Left ventricle myocardium superior (tissue), 1 donor: ENCODE data around the gene KRT8. TPM values are rescaled to one million over a fixed set of nuclear protein-coding genes. Genes with fewer than 3 reads are reported as not detected.

ENCODE experiments used
- ATAC-seq: fragments of 200-7000 bp; cut with Tn5 transposase; one replicate; pipeline ENCODE4 v1.9.1; 2020; ENCODE audit warnings: mild to moderate bottlenecking, moderate library complexity
- DNase-seq: peaks from one replicate; pipeline ENCODE4 v3.0.0-alpha.2; 2020
- intact Hi-C: fragments of 100-400 bp; cut with micrococcal nuclease; formaldehyde crosslinking; loops from one replicate; pipeline ENCODE4 v1.11.0; 2022
- total RNA-seq: library from RNA; stranded (reverse); fragmentation: NEBNext Ultra II Directional; extraction: Animal tissue kit (Norgen Biotek cat#: 25700); gene quantifications from one replicate; pipeline ENCODE4 v1.2.1, GENCODE V29; 2021
- donor health status: DM: no; HTN: yes; CAD: no; lungs with severe emphysema.

KRT8 gene
- total RNA-seq, 1 donor from 2014 or later: 100 TPM

DNA sequence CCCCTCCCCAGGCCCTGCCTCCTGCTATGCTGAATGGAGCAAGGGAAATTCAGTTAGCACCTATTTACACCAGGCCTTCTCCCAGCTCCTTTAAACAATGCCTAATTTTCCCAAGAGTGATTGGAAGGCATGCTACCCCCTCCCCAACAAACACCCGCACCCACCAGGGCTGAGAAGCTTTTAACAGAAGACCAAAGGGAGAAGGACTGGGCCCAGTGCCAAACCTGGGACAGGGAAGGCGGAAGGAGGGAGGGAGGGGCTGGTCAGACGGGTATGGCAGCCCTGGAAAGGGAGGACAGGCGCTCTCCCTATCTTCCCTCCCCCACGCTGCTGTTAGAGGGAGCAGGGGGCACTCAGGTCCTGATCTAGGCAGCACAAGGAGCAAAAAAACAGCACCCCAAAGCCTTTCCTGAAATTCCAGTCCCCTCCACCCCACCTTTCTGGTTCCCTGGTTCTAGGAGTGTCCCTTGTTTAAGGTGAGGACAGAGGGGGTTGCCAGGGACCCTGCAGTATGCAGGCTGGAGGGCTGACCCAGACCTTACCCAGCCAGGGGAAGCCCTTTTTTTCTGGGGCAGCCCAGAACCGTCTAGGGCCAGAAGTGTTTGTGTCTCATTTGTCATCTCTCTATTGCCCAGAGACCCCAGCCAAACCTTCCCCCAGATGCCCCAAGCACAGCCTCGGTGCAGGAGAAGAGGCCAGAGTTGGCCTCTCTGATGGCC, 2.4 kb upstream of the KRT8 start:
- intact Hi-C loops: no loop called here
- ATAC-seq (no peak), DNase-seq (peak; percentile 44)

DNA sequence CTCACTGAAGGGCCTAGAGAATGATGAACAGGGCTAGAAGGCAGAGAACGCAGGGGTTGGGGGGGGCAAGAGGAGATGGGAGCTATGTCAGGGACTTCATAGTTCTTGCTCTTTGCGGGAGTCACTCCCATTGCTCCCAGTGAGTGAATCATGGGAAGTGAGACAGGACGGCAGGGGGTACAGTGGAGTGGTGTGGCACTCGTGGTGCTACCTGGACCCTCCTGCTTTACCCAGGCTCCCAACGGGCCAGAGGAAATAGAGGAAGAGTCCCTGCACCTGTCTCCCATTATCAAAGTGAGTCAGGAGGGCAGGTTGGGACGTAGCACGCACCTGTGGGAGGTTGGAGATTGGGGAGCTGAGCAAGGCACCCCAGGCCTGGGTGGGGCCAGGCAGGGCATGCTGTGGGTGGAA, 1.3 kb upstream of the KRT8 start:
- intact Hi-C loops: no loop called here

DNA sequence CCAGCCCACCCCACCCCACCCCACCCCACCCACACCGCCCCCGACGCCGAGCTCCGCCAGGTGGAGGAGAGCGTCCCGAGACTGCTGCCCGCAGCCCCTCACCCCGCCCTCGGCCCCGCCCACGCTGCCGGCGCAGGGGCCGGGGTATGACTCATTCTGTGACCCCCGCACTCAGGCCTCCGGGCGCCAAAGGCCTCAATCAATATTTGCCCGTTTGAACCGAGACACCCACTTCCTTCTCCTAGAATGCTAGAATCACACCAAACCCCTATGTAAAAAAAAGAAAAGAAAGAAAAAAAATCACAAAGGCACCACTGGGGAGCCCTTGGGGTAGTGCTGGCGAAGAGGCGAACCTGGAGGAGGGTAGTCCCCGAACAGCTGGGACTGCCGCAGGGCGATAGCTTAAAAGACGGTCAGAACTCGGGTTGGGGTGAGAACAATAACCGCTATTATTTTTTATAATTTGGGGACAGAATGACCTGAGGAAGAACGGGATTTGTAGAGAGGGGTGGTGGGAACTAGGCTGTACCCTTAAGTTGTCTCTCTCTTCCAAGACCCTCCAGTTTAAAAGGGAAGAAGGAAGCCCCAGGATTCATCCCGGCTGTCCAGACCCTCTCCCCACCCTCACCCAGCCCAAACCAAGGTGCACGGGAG, 894 bp downstream of the KRT8 start:
- DNase-seq (peak; percentile 62), ATAC-seq (peak; percentile 82)
- intact Hi-C loops: no loop called here

More for the DNA sequence above, 1.3 kb upstream of the KRT8 start:
- ATAC-seq (no peak), DNase-seq (no peak)

DNA sequence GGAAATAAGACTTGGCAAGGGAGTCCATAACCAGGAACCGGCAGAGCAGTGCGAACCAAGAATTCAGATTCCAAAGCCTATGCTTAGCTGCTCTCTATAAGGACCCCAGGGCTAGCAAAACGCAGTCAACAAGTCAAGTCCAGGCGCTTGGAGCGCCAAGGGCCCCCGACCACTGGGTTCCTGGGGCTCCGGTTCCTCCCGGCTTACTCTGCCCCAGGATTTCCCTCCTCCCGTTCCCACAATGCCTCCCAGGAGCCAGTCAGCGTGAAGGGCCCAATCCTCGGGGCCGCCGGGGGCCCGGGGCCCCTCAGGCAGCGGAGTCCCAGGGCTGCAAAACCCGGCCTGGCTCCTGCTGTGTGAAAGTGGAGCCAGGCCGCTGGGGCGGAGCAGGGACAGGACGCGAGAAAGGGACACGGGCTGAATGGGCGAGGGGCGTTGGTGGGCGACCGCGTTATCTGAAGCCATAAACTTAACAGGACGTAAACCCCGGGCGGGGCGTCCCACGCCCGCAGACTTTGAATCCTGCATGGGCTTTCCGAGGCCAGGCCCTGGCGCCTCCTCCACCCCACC, 1.5 kb downstream of the KRT8 start:
- intact Hi-C loops: no loop called here
- peak; percentile 92 for ATAC-seq
- peak; percentile 86 for DNase-seq

DNA sequence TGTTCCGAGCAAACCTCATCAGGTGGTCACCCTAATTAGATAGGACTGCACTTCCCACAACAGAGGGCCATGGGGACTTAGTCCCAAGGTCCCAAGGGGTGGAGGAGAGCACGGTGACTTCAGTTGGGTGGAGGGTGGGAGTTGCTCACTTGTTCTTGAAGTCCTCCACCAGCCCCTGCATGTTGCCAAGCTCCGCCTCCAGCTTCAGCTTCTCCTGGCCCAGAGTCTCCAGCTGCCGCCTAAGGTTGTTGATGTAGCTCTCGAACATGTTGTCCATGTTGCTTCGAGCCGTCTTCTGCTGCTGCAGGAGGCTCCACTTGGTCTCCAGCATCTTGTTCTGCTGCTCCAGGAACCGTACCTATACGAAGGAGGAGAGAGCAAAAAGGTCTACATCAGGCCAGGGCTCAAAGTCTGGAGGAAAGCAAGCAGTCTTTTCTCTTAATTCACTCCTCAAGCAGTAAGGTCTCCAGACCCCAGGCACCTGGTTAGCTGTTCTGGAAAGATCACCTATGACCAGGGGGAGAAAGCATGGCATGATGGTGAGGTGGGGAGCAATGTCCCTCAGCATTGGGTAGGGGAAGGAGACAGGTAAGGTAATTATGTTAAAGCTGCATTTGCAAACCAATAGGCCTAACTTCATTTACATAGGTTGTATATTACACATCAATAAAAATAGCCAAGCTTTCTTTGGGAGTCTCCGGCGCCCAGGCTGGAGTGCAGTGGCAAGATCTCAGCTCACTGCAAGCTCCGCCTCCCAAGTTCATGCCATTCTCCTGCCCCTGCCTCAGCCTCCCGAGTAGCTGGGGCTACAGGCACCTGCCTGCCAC, 2.9 kb downstream of the KRT8 start:
- intact Hi-C loops: no loop called here
- DNase-seq: no peak
- ATAC-seq: no peak

DNA sequence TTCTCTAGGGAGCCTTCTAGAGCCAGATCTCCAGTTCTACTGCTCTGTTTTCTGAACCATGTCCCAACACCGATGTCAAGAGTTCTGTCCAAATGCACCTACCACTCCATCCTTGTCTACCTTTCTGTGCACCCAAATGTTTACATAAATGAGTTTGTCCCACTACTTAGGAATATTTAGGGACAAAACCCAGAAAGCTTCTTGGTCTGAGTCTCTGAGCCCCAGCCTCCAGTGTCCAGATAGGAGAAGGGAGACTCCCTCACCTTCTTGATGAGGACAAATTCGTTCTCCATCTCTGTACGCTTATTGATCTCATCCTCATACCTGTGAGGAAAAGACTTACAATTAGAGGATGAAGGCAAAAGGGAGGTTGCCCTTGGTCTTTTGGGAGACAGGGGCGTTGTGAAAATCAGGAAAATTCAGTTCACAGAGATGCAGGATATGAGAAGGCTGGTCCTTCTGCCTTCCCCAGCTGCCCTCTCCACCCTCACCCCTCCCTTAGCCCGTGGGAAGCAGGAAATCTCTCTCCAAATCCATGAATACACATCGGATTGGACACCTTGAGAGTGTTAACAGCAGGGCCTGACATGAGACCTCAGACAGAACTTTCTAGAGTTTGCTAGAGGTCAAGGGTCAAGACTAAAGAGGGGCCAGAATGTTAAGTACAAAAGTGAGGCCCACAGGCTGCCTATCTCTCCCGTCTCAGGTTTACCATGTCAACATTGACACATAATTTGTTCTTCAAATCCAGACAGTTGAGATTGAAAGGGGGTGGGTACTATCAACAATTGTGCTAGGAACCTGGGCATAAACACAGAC, 3.8 kb downstream of the KRT8 start:
- intact Hi-C loops: no loop called here
- ATAC-seq (no peak), DNase-seq (no peak)

DNA sequence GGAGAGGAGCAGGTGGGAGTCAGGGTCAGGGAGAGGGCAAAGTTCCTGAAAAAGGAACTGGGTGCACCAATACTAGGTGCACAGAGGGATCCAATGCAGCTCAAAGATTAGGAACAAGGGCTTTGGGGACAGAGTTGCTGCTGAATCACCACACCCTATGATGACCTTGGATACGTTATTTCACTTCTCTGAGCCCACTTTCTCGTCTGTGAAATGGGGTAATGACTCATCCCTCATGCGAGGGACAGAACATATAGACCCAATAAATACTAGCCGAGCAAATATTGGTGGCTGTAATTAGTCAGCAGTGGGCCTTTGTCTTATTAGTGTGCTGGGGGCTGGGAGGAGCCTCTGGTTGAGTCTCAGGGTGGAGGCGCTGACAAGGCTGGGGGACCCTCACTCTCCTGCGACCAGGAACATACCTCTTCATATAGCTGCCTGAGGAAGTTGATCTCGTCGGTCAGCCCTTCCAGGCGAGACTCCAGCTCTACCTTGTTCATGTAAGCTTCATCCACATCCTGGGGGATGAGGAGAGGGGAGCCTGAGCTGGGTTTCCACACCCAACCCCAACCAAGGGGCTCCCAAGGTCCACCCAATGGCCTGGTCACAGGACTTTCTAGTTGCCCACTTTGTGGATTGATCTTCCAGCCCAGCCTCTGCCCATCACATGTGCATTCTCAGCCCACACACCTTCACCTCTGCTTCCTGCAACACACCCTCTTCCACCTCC, 4.5 kb downstream of the KRT8 start:
- intact Hi-C loops: no loop called here
- ATAC-seq: no peak
- DNase-seq: no peak

DNA sequence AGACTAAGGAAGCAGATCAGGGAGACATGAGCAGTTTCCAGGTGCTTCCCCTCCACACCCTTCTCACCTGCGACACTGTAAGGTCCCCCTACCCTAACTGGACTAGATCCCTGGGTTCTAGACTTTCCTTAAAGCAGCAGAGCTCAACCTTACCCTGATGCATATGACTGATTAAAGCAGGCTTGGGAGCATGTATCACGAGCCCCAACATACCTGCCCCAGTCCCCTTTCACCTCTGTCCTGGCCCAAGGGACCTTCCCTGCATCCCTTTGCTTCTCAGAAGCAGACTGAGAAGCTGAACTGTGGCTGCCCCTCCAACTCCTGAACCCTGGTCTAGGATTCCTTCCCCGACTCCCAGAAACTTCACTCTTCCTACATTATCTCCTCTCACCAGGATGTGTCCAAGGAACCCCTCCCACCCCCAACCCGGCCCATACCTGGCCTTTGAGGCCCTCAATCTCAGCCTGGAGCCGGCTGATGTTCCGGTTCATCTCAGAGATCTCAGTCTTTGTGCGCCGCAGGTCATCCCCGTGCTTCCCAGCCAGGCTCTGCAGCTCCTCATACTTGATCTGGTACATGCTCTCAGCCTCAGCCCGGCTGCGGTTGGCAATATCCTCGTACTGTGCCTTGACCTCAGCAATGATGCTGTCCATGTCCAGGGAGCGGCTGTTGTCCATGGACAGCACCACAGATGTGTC, 5.4 kb downstream of the KRT8 start:
- DNase-seq (no peak), ATAC-seq (no peak)
- intact Hi-C loops: no loop called here

DNA sequence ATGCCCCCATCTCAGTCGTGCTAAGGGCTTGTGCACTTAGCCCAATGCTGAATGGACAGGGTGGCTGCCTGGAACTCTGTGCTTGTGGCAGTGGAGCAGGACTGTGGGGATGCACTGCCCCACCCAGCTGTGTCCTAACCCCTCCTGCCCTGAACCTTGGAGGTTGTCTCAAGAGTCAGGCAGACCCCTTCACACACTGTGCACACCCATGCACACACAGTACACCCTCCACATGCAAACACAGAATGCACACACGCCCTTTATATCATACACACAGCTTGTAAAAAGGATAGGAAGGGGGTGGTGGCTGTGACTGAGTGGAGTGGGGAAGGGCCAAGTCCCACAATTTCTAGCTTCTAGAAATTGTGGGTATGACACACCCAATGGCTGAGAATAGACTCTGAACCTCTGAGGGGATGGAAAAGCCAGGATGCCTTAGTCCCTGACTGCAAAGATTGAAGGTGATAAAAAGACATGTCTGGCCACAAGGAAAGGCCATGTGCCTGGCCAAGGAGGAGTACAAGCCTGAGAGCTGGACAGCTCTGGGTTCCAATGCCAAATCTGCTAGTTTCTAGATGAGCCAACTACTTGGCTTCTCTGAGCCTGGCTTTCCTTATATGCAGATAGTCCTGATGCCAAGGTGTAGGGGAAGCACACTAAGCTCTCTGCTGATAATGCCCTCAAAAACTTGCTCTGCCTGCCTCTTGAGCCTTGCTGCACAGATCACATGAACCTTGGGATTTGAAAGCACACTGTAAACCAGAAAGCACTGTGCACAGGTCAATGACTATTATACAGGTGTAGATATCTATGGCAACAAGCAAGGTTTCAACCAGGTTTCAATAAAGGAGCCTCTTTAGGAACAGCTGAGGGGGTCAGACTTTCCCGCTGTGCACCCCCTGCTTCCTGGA, 8.4 kb downstream of the KRT8 start:
- DNase-seq: no peak
- intact Hi-C loops: no loop called here

DNA sequence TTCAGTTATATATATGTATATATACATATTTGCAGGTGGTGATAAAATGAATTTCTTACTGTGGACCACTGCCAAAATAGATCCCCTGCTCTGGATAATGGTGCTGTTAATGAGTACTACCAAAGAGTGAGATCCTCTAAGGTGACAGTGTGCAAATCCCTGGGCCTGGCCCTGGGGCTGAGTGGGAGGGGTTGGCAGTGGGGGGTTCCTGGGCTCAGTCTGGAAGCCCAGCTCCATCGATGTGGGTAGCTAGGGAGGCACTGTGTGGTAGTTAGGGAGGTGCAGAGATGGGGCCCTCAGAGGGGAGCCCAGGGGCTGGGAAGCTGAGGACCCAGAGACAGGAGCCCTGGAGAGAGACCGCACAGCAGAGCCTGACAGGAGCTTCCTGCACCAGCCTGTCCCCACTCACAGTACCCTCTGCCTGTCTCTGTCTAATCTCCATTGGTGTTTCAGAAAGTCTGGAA, 9.1 kb downstream of the KRT8 start:
- ATAC-seq: peak; percentile 12
- intact Hi-C loops: no loop called here
- no peak for DNase-seq

More for the DNA sequence above, 8.4 kb downstream of the KRT8 start:
- peak; percentile 27 for ATAC-seq

DNA sequence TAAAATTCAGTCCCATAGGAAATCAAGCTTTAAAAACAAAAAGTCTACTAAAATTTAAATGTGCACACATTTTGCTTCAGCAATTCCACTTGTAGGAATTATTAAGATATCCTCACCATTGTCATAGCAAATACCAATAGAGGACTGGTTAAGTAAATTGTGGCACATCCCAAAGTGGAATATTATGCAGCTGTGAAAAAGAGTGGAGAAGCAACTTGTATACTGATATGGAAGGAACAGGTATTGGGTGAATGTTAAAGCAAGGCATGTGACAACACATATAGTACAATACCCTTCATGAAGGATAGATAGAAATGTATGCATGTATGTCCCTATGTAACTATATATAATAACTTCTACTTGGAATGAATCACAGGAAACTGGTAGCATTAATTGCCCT, 11.9 kb downstream of the KRT8 start:
- DNase-seq (no peak), ATAC-seq (no peak)
- intact Hi-C loops: no loop called here

DNA sequence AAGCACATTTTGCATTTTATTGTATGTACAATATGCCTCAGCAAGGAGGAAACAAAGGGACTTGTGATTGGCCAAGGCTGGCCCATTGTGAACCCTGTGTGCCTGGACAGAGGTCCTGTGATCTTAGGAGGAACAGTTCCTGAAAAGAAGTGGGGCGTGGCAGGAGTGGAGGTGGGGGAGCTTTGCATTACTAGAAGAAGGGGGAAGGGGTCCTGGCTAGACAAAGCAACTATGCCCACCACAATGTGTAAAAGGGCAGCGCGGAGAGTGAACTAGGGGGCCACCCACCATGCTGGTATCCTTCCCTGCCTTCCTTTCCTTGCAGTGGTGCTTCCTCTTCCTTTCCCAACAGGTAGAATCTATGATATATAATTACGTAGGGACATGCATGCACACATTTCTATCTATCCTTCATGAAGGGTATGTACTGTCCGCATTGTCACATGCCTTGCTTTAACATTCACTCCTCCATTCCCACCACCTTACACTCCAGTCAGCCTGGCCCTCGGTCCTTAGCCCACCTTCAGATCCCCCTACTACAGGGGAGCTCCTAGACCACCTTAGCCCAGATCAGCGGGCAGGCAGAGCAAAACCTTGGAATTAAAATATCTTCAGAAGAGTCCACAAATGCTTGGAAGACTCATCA, 12.5 kb downstream of the KRT8 start:
- intact Hi-C loops: no loop called here
- DNase-seq (no peak), ATAC-seq (no peak)

DNA sequence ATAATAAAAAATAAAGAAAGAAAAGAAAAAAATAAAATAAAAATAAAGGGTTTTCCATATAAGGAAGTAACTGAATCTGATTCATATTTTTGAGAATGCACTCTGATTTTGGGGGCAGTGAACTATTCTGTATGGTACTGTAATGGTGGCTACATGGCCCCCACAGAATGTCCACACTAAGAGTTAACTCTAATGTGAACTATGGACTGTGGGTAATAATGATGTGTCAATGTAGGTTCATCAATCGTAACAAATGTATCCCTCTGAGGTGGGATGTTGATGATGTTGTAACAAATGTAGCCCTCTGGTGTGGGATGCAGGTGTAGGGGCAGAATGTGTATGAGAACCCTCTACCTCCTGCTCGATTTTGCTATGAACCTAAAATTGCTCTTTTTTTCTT, 13.8 kb downstream of the KRT8 start:
- ATAC-seq: no peak
- no peak for DNase-seq
- intact Hi-C loops: no loop called here

DNA sequence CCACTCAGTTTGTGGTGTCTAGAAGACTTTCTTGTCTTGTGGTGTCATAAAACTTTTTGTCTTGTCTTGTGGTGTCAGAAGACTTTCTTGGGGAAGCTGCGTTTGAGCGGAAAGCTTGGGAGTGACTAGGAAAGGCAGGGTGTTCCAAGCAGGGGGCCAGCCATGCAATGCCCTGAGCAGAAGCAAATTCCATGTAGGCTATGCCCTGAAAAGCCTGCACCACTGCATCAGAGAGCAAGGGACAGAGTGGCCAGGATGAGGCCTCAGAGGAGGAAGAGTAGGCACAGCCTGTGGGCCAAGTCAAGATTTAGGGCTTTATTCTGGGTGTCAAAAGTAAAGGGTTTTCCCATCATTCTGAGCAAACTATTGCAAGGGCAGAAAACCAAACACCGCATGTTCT, 14.5 kb downstream of the KRT8 start:
- no peak for ATAC-seq
- intact Hi-C loops: no loop called here
- no peak for DNase-seq

DNA sequence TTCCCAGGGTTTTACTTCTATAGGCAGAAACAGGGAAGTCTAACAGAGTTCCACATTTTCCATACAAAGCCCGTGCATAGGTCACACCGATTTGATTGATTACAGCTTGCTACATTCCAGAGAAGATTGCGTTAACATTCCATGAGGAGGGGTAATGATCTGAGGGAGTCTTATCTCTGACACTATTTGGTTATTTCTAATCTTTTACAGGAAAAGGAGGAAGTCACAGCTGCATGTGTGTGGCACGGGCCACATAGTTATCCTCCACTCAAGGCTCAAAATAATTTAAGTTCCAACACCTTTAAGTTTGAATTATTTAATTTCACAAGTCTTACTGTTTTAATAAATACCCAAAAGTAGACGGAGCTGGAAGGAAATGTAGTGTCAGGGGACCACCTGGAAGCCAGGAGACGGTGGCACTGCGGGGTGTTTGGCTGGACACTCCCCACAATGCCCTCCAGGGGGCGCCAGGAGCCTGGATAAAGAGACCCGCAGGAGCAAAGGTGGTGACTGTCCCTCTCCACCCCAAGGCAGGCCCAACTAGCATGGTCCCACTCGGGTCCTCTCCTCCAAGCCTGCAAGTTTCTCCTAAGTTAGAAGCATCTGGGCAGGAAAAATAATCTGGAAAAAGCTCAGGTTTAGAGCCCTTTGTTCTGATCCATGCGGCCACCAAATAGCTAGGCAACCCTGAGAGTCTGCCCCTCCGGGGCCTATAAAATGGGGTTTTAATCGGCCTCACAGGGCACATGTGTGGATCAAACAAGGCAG, 20.2 kb downstream of the KRT8 start:
- DNase-seq (peak; percentile 86), ATAC-seq (peak; percentile 86)
- intact Hi-C loops: loop anchor here (2.0 kb wide), 1 partner anchor 96 kb away; no protein-coding TSS in a partner anchor
